GM10248 (cell line): ENCODE data around the gene SCAF11.

Source experiments
- CTCF ChIA-PET: fragments of 300-600 bp; sonication (Branson Sonifier 250); formaldehyde crosslinking; extraction: SDS; loops from one replicate; lab custom pipeline; 2021; ENCODE audit warnings: antibody characterized with exemption; lab: Yijun Ruan, JAX
- POLR2A ChIA-PET: fragments of 350-650 bp; sonication (Branson Sonifier 250); formaldehyde crosslinking; extraction: SDS; loops from one replicate; lab custom pipeline; 2020; ENCODE audit warnings: antibody characterized with exemption; lab: Yijun Ruan, JAX
- DNase-seq: peaks from one replicate; pipeline ENCODE4 v3.0.0; 2012; ENCODE audit errors: extremely low spot score
- CTCF ChIP-seq: IDR thresholded peaks from 2 replicates; pipeline ENCODE4 v1.5.1; 2012; ENCODE audit warnings: mild to moderate bottlenecking, low read depth; ENCODE audit errors: extremely low read depth, missing control alignments, control extremely low read depth

SCAF11 gene

GRCh38 chr12:45893240-45893639 lies 97.1 kb downstream of the SCAF11 start:
- no peak for DNase-seq
- ChIA-PET POLR2A (no interaction called here), CTCF (interaction anchor here (1.0 to 1.7 kb wide), 5 partner anchors 12 to 49 kb away, joined by 3 to 9 read pairs (median 4); no protein-coding TSS in a partner anchor)
- no peak for TF ChIP-seq CTCF

DNA sequence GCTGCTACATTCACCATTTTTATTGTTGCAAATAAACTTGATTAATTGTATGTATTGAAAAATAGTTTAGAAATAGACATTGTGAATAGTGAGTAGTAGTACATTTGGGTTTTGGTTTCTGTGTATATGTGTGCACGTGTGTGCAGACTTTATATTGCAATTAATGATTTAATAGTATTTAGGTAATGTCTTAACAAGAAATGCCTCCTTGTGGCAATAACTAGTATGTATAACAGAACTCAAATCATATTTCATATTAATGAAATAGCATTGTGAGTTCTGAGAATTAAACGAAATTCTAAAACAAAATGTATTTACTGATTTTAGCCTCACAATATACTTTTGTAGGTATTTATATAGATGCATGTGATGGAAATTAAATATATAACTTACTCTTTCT lies 100.1 kb downstream of the SCAF11 start:
- ChIA-PET CTCF (no interaction called here), POLR2A (no interaction called here)
- DNase-seq, result no peak
- no peak for TF ChIP-seq CTCF

DNA sequence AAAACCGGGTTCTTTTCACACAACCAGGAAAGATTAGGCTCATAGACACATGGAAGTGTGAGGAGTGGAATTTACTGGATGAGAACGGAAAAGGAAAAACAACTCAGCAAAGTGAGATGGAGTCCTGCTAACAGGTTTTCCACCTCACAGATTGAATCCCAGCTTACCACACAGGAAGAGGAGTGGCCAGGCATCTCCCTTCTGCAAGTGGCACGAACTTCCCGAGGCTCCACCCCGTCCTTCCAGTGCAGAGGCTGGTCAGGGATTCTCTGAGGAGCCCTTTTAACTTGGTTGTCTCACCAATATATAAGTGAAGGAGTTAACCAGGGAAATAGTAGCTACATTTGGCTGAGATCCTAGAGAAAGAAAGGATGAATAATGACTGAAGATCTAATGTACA lies 102.8 kb downstream of the SCAF11 start:
- TF ChIP-seq CTCF, result no peak
- ChIA-PET CTCF (interaction anchor here (1.3 to 1.8 kb wide), 2 partner anchors 18 to 37 kb away, joined by 4 to 5 read pairs; no protein-coding TSS in a partner anchor), POLR2A (interaction anchor here (0.9 kb wide), 1 partner anchor 12 kb away, joined by 3 read pairs; no protein-coding TSS in a partner anchor)
- no peak for DNase-seq

GRCh38 chr12:45886685-45887084 lies 103.7 kb downstream of the SCAF11 start:
- no peak for DNase-seq
- ChIA-PET POLR2A (no interaction called here), CTCF (interaction anchor here (1.1 to 1.8 kb wide), 2 partner anchors 17 to 19 kb away, joined by 3 to 5 read pairs; no protein-coding TSS in a partner anchor)
- TF ChIP-seq CTCF, result no peak

DNA sequence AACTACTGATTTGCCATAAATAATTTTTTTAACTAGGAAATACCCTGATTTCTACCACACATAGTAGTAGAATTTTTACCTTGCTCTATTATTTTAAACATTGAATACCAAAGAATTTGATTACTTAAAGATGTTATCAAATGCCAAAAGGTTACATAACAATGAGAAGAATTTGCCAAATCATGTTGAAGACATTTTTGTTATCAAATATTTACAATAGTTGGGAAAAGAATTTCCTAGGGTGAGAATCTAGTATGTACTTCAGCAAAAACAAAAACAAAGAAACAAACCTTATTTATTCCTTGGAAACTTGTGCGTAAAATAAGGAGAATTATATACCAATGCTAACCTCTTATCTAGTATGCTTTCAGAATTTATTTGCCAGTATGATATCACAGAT lies 107.2 kb downstream of the SCAF11 start:
- CTCF ChIA-PET, result no interaction called here
- POLR2A ChIA-PET, result no interaction called here
- TF ChIP-seq CTCF, result no peak
- DNase-seq, result no peak

GRCh38 chr12:45880533-45880932 lies 109.8 kb downstream of the SCAF11 start:
- ChIA-PET CTCF (no interaction called here), POLR2A (no interaction called here)
- no peak for TF ChIP-seq CTCF
- DNase-seq, result no peak
